Measurements from ENCODE around the gene TTC28.

TTC28 gene

DNA sequence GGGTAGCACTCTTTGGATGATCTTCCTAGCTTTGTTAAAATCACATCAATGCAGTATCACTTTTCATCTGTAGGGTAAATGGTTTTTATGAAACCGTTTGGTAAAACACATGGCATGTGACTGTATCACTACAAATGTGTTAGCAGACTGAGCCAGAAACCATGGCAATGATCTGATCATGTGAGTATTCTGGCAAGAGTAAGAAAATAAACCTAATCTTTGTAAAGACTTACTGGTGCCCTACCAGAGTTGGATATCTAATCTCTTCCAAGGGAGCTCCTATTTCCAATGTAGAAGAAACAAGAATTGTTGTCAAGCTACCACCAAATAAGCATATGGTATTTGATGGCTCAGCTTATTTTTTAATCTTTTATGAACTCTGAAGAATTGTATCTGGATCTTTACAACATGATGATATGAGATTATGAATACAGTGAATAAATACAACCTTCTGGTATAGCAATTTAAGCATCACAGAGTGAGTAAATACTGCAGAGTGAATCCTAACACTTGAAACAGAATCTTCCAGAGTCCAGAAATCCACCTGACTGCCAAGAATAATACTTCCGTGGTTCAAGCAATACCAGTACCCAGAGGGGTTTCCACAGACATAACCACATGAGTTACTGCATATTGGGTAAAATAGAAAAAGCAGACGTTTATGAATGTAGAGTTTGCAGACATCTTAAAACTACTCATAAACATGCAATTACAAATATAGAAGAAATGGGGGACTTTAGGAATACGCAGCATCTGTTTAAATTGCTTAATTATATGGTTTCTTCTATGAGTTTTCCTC lies 238.8 kb downstream of the TTC28 start:
- no peak for DNase-seq (ENCODE audit: low spot score)

DNA sequence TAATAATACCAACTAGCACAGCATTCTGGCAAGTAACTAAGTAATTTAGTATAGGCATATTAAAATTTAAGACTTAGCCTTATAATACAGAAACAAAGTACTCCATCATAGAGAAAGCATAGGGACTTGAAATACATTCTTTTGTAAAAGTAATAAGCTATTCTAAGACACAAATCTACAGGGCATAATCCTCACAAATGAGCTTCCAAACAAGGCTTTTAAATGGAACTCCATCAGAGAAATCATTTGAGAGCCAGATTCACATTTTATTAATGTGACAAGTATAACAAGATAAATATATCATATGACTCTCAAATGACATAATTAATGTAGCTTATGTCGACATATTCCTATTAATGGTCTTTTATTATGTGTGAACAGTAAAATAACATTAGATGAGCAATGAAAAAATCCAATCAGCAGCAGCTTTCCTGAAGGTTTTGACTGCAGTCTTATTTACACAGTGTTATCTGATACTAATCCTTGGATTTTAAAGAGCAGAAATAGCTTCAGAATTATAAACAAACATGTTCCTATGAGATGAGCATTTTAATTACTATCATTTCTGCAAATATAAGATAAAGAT lies 241.4 kb downstream of the TTC28 start:
- DNase-seq (ENCODE audit: low spot score), result no peak

DNA sequence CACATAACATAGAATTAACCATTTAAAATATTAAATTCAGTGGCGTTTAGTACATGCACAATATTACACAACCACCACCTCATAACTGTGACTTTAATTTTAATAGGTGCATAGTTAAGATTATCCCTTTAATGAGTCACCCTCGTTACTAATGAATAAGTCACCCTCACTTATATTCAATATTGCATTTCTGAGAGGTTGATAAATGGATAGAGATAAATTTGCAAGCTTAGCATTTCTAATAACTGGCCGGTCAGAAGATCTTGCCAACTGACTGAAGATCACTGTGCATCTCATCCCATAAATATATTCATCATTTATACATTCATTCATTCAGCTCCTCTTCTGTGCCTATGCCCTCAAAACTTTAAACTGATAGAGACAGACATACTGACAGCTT lies 243.7 kb downstream of the TTC28 start:
- DNase-seq (ENCODE audit: low spot score), result no peak

DNA sequence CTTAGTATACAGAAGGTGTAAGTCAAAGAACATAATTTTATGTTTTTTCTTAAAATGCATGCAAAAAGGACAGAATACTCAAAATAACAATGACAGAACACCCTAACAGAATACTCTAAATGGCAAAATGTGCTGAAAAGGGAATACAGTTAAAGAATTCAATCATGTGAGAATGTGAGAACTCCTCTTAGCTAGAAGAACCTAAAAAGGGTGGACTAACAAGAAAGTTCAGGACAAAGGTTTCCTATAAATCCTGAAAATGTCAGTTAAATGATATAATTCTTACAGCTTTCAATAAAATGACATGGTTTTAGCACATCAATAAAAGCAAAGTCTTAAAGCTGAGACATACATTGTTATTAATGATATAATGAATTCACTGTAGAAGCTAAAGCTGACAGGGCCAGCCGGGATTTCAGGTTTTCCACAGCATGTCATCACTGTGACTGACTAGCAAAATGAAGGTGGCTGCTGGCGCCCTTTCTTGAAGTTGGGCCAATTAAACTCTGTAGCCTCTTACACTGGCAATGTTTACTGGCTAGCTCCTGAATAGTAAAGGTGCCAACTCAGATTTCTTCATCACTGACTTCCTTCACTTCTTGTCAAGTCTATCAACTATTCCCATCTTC lies 244.4 kb downstream of the TTC28 start:
- no peak for DNase-seq (ENCODE audit: low spot score)

DNA sequence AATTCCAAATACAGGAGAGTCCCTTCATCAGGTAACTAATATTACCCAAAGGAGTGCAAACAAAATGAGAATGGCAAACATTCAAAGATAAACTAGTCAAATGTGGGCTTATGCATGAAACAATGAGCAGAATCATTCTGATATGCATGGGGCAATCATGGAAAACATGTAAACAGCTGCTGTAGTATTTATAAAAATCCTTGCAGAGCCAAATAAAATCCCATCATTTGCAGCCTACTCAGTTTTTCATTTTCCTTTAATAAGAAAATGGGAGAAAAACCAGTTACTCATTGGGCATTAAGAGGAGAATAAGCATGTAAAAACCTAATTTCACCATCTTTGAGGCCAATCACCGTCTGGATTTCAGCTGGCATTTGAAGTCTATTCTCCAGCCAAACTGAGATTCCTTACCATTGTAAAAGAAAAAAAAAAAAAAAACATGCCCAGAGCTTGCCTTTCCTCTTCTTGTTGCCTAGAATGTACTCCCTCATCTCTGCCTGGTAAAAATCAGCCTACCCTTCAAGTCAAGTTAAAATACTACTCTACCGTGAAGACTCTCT lies 249.1 kb downstream of the TTC28 start:
- no peak for DNase-seq (ENCODE audit: low spot score)

DNA sequence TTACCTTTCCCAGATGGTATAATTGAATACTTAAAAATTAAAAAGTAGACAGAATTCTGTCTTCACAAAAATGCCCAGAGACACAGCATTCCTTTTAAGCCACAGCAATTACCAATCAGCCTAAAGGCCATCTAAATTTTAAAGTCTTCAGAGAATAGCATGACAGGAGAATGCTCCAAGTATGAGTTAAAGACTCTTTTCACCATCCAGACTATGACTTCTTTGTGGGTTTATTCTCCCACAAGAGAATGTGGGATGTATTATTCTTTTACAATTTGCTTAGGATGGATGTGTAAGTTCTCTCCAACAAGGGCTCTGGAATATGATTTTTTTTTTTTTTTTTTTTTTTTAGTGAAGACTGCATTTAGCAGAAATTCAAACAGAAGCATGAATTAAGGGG lies 249.9 kb downstream of the TTC28 start:
- DNase-seq (ENCODE audit: low spot score), result no peak

DNA sequence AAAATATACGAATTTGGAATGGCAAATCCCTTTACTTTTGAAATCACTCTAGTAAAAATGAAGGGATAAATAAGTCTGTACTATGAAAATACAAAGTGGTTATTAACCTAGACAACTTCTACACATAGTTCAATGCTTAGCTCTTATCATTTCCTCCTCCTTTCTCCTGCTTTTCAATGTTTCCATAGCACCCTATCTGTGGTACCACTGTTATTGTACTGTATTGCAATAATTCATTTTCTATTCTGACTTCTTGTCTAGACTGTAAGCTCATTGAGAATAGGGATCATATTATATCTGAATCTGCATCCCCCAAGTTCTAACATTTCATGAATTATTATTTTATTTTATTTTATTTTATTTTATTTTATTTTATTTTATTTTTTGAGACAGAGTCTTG lies 251.4 kb downstream of the TTC28 start:
- no peak for DNase-seq (ENCODE audit: low spot score)

DNA sequence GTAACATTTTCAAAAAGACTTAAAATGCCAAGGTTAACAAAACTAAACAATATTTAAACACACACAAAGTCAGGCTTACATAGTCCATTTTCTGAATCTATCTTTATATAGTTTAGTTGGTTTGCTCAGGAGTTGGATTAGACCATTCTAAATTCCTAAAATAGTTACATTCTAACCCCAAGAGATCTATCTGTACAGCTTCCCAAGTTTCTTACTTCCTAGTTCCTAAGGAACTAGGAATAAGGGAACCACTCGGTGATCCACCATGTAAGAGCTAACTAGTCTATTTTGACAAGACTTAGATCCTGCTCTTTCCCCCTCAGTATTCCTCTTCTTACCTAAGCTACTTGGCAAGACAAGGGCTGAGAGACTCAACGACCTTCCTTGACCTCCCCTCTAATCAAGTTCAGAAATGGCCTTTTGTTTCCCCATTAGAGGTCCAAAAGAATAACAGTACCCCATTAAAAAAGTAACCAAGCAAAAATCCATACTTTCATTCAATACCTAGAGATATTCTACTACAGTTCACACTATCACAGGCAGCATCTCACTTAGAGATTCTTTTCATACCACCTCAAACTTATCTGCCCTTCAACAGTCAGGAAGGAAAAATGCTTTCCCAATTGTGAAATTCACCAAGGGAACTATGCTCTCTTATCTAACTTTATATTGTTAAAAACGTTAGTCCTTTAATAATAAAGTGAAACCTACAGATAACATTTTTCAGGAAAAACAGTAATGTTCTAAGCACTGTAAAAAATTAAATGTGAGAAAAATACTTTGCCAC lies 253.1 kb downstream of the TTC28 start:
- DNase-seq (ENCODE audit: low spot score), result no peak

DNA sequence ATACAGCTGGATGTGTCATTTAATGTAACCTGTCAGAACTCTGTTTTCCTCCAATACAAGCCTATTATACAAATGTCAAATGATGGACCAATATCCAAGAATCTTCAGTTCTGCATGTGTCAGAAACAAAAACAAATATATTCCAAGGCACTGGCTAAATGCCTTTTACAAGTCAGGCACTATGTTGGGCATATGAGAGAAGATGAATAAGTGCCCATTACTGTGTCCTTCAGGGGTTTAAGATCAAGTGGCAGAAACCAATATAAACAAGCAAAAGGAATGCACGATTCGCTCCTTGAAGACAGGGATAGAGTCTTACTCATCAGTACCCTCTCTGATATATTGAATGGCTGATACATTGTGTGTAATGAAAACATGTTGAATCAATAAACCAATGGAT lies 254.4 kb downstream of the TTC28 start:
- DNase-seq (ENCODE audit: low spot score), result no peak

DNA sequence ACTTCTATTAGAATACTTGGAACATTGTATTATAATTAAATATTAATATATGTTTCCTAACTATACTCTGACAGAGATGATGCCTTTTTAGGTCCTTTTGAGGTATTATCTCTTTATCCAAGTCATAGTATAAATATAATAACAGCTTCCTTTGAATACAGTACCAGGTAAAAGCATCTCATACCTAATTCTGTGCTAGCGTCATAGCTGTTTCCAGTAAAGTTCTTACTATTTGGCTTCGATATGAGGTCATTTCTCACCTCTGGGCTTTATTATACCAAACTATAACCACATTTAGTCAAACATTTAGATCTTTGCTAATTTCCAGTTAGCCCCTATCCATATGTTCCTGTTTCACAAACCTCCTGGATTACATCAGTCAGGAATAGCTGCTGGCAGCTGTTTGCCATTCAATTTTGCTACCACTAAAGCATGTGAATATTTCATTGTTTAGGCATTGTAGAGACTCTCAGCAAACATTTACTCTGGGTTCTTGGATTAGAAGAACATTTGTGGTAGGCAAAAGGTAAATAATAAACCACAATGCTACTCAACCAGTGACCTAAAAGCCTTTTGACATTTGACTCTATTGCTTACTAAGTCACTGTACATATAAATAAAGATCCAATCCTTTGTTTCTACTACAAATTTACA lies 255.1 kb downstream of the TTC28 start:
- no peak for DNase-seq (ENCODE audit: low spot score)

DNA sequence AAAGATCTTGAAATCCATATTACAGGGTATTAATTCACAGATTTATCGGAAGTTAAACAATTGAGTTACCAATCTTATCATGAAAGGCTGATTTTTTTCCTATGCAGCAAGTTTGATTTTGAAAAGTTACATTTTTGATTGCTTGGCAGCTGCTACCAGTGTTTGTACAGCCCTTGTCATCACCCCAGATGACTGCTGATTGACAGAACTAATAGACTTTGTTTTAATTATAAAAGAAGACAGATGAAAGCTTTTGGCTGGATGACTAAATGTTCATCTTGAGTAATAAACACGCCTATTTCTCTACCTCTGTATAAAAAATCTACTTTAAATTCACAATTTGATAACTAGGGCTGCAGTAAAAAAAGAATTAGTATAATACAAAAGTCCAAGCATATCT lies 259.7 kb downstream of the TTC28 start:
- DNase-seq (ENCODE audit: low spot score), result no peak

DNA sequence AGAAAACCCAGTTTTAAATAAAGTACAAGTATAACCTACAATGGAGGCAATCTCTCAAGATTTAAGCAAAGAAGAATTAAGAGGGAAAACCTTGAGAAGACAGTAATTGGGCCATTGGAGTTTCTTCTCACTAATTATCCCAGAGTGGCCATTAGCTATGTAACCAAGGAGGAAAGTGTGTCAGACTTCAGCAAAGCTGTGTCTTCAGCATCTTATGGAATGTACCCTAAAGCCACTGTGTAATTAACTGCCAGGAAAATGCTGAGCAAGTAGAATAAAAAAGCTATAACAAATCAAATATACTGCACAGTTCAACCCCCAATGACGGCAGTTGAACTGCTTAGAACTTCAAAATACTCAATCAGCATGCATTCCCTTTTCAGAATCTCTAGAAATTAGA lies 261.6 kb downstream of the TTC28 start:
- DNase-seq (ENCODE audit: low spot score), result no peak

DNA sequence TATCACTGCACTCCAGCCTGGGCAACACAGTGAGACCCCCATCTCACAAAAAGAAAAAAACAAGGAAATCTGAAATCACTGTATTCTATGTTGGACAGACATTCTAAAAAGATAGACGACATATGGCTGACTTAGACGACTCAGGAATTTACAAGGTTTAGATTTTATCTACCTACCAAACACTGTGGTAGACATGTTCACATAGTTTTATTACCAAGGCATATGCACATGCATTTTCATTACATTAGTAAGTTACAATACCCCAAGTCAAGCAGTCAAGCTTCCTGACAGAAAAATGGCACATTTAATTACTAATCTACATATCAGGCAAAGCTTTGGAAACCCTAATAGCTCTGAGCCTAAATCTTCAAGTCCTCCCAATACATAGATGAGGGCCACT lies 262.2 kb downstream of the TTC28 start:
- DNase-seq (ENCODE audit: low spot score), result no peak

DNA sequence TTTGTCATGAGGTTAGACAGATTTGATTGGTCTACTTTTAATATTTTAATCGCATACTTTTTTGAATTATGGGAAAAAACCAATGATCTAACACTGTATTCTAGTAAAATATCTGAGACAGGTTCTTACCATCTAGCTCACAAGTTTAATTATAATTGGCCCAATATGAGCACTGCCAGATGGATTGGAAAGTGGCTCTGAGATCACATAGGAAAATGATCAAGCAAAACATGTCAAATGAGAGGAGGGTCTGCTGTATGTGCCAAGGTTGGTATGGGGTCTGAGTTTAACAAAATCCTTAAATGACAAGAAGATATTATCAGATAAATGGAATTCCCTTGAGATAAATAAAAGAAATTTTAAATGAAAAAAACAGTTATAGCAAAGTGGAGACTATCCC lies 264.7 kb downstream of the TTC28 start:
- no peak for DNase-seq (ENCODE audit: low spot score)

DNA sequence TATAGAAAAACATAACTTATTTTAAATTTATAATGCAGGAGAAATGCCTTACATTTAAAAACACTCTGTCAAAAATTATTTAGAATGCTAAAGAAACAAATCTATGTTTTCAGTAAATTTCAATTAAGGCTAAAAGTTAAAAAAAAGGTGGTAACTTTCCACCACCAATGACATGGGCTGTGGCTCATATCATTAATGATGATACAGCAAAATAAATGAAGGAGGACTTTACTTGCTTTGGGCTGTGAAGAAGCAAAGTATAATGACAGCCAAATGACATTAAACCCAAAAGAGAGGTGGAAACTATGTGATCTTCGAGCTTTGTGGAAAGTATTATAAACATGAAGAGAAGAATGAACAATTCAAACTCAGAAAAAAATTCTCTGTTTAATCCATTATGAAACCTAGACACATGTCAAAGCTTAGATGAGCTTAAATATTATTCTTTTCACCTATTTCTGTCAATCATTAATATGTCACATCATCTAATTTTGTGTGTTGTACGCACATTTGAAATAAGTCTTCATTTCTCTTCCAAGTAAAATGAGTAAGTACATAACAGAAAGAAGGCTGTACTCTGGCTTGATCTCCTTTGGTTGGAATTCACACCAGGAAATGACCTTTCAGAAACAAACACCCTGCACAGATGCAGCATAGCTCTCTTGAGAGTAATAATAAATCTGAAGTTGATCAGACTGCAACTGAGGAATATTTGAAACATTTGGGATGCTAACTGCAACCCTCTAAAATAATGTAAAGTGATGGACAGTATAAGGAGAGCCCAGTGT lies 265.8 kb downstream of the TTC28 start:
- DNase-seq (ENCODE audit: low spot score), result no peak

DNA sequence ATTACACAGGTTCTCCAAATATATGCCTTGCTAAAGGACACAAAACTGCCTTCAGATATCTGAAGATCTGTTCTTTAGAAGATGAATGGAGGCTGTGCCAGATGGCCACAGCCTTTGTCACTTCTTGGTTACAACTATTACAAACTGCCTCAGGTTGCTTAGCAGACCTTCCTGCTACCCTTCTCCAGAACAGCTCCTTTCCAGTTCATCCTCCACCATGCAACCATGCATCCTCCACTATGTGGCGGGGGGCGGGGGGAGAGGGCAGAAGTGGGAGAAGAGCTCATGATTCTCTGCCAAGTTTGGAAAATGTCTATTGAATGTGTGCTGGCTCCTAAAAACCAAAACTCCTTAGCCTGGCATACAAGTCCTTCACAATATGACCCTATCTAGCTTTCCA lies 267.5 kb downstream of the TTC28 start:
- DNase-seq (ENCODE audit: low spot score), result no peak

DNA sequence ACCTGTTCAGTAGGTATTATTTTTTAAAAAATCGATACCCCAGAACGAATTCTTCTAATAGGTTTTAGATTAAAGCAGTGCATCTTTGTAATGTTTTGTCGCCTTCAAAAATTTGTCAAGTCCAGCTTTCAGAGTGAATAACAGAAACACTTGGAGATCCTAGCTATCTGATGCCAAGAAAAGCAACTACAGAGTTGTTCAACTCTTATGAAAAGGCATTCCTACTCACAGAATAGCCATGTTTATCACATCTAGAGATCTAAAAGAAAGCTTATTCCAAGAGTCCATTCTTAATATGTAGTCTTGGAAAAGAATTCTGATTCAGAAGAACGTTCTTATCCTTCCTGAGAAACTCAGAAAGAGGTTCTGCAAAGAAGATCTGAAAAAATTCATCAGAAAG lies 268.5 kb downstream of the TTC28 start:
- no peak for DNase-seq (ENCODE audit: low spot score)

DNA sequence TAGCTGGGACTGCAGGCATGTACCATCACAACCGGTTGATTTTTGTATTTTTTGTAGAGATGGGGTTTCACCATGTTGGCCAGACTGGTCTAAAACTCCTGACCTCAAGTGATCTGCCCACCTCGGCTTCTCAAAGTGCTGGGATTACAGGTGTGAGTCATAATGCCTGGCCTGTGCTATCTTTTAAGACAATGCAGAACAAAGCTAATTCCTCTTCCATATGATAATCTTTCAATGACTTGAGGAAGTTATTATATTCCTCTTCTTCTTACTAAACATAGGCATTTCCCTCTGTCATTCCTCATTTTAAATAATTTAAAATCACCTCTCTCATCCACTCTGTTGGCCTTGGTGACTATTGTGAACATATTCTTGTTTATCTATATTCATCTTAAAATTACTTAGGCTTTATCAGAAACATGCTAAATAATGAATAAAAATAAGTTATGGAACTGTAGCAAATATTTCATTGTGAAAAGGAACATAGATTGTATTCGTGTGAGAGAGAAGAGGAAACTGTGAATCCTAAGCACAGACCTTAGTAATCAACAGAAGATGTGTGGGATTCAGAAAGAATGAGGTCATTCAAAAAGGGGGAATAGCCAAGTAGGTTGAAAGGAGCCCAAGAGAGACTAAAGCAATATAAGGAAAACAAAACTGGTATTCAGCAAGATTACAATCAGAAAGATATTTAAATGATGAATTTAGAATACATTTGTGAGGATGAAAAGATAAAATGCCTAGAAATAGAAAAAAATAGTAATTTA lies 269.4 kb downstream of the TTC28 start:
- no peak for DNase-seq (ENCODE audit: low spot score)

DNA sequence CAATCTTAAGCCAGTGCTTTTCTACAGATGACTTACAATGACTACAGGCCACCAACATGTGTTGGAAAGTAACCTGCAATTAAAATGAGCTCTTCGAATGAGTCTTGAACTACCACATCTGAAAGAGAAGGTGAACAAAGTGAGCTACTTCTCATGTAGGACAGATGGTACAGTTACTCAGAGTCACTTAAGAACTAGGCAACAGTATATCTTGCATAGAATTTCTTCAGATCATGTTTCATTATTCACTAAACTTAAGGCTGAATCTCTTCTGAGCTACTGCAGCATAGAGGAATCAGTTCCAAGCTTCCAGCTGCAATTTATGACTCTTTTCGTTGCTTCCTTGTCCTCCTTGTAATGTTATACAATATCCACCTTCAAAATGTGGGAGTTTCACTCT lies 270.9 kb downstream of the TTC28 start:
- no peak for DNase-seq (ENCODE audit: low spot score)

DNA sequence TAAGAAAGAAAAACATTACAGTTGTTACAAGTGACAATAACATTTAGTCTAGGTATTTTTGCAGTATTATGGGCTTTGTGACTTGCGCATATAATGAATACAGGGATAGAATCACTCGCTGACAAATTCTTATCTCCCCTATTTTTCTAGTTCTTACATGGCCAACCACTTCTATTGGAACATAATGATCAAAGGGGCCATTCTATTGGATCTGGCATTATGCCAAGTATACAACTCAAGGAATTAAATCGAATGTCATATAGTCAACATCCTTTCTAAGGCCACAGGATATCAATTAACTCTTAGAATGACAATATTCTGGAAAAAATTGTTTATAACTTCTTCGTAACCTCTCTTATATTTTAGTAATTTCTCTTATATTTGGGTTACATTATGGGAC lies 272.0 kb downstream of the TTC28 start:
- no peak for DNase-seq (ENCODE audit: low spot score)

Measured in putamen (tissue), 1 donor.